HG03457 (cell line): ENCODE results near the gene SHC2.
"Not testable (repeated sequence)": the region's sequence is repeated elsewhere in the genome, so short reads cannot be mapped to it uniquely, and the experiment has no call there.

ENCODE experiments used
- ATAC-seq: cut with Tn5 transposase; IDR thresholded peaks from one replicate; pipeline ENCODE4 v1.9.1; 2021; ENCODE audit warnings: moderate number of reproducible peaks; ENCODE audit not compliant: unreplicated experiment

Gene SHC2

DNA sequence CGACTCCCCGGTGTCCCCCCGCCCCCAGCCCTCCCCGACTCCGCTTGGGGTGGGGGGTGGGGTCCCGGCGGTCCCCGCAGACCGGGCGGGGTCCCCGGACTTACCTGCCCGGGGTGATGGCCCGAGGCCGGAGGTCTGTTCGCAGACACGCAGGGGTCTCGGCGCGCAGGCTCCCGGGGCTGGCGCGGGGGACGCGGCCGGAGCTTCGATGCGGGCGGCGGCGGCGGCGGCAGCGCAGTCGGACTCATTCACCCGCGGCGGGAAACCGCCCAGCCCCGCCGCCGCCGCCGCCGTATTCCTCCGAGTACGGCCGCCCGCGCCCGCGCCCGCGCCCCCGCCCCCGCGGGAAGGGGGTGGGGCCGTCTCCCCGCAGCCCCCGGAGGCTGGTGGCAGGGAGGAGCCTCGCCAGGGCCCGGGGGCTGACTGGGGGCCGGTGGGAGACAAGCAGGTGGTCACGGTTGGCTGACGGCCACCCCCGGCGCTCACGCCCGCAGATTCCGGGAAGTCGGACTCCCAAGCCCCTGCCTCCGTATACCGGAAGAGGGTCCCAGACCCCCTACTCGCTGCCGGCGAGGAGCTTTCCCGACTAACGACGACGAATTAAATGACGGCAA, 51.8 kb downstream of the SHC2 start, which contains the start of gene C2CD4C:
Gene C2CD4C (minus strand): TSS at position 246 of the 614 bp plus-strand sequence. CDS start 786 bp downstream, outside the sequence.
- no peak for ATAC-seq

- ATAC-seq: no peak
Observed at GRCh38 chr19:408441-408901, 52.4 kb downstream of the SHC2 start.

DNA sequence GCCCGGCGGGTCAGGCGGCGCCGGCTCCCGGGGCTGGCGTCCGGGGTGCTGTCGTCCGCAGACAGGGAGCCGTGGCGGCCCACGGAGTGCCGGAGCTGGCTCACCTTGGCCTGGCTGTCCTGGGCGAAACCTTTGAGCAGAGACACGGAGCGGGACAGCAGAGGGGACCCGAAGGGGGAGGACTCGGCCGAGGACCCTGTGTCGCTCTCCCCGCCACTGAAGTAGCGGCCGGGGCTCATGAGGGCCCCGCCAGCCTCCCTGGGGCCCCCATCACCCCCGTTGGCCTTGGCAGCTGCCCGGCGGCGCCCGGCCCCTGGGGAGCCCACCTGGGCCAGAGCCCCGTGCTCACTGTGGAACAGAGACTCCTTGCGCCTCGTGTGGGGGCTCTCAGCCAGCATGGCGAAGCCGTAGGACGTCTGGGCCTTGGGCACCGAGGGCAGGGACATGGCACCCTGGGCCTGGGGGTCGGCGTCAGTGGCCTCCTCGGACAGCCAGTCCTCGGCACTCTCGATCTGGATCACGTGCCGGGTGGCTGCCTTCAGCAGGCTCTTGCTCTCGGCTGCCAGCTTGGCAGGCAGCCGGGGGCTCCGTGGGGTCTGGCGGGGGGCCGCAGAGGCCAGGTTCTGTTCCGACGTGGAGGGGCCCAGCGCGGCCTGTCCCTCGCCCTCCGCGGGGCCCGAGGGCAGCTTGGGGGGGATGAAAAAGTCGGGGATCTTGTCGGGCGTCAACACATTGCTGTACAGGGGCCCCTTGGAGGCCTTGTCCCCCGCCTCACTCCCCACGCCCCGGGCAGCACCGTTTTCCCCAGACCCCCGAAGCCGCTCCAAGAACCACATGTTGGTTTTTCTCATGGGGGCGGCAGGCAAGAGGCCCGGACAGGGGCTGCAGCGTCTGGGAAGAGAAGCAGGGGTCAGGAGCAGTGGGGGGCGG, 53.1 kb downstream of the SHC2 start:
- no peak for ATAC-seq

DNA sequence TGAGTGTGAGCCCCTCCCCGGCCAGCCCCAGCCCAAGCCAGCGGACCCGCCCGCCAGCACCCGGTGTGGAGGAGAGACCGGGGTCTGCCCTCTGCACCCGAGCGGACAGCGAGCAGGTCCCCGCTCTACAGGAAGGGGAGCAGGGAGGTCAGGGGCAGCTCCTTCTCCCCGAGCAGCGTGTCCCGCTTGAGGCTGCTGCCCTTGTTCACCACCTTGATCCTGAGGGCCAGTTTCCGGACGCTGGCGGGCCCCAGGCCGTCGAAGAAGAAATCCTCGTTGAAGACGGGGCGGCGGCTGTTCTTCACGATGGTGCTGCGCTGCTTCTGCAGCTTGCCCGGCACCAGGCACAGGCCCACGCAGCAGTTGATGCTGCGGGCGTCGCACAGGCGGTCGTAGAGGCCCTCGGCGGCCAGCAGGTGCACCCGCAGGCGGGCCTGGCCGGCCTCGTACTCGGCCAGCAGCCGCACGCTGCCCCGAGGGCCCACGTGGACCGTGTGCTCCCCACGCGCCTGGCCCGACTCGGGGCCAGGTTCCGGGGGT, 53.8 kb downstream of the SHC2 start:
- no peak for ATAC-seq

- ATAC-seq: no peak
Observed at GRCh38 chr19:406135-406781, 54.6 kb downstream of the SHC2 start.

GRCh38 chr19:405121-405965, 55.5 kb downstream of the SHC2 start:
- no peak for ATAC-seq

- no peak for ATAC-seq
Observed at GRCh38 chr19:403221-404027, 57.4 kb downstream of the SHC2 start.

DNA sequence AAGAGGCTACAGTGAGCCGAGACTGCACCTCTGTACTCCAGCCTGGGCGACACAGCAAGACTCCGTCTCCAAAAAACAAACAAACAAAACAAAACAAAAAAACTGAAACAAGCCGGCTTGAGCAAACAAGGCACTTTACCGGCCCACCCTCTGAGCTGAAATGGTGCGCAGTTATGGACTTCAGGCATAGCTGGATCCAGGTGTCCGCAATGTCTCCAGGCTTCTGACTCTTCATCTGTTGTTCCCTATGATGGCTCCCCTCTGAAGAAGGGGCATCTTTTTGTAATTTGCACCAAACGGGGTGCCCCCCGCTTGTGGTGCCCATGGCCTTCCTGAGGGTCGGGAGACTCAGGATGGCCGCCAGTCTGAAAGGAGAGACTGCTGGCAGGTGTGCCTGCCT, 58.0 kb downstream of the SHC2 start:
- ATAC-seq: no peak

GRCh38 chr19:401866-402511, 58.8 kb downstream of the SHC2 start:
- ATAC-seq: no peak

GRCh38 chr19:400976-401865, 59.6 kb downstream of the SHC2 start:
- no peak for ATAC-seq

DNA sequence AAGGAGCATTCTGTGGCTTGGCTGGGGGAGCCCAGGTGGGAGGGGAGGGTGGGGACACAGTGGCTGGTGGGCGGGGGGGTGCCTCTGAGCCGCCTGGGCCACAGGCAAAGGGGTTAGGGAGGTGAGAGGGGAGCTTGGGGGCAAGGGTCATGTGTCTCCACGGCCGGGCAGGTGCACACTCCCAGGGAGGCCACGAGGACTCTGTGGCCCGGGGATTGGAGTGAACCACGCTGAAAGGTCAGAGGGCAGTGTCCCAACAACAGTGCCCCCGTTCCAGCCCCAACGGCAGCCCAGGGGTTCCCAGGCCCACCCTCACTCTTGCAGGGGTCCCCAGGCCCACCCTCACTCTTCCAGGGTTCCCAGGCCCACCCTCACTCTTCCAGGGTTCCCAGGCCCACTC, 61.5 kb downstream of the SHC2 start:
- ATAC-seq: no peak

- ATAC-seq: no peak
Observed at GRCh38 chr19:398719-399118, 62.1 kb downstream of the SHC2 start.

DNA sequence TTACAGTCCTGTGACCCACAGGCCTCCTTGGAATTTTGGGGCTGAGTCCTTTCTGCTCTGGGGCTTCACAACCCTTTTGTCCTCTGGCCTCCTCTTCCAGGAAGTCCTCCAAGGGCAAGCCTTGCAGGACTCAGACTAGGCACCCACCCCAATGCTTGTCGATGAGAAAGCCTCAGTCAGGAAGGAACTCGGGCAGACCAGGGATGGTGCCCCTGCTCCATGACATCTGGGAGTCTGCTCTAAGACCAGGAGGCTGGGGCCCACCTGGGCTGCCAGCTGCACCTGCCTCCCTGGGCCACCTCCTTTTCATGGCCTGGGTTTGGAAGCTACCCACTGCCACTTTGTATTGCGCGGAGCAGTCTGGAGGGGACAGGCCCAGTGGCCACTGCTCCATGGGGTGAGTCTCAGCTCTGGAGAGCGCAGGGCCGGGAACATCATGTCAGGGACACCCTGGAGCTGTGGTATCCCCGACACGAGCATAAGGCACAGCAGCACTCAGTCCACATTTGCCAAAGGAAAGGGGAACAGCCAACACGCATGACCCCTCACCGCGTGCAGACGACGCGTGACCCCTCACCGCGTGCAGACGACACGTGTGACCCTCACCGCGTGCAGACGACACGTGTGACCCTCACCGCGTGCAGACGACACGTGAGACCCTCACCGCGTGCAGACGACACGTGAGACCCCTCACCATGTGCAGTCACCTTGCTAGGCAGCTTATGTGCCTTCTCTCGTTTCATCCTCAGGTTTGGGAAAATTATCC, 62.7 kb downstream of the SHC2 start:
- no peak for ATAC-seq

DNA sequence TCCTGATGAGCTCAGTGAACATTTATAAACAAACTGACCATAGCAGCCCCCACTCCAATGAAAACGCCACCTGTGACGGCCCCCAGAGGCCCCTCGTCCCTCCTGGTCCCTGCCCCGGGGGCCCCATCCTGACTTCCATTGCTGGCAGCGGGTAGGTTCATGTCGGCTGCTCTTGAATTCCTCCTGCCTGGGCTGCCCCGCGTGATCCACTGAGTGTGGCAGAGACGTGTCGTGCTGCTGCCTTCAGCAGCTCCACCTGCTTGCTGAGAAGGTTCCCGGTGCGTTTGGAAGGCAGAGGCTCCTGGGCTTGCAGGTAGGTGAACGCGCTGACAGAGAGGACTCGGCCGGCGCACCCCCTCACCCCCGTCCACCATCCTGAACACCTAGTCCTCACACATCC, 63.5 kb downstream of the SHC2 start:
- ATAC-seq: no peak

DNA sequence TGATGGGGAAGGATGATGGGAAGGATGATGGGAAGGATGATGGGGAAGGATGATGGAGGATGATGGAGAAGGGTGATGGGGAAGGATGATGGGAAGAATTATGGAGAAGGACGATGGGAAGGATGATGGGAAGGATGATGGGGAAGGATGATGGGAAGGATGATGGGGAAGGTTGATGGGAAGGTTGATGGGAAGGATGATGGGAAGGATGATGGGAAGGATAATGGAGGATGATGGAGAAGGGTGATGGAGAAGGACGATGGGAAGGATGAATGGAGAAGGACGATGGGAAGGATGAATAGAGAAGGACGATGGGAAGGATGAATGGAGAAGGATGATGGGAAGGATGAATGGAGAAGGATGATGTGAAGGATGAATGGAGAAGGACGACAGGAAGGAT, 65.4 kb downstream of the SHC2 start:
- ATAC-seq: no peak

GRCh38 chr19:394857-395256, 66.0 kb downstream of the SHC2 start:
- ATAC-seq: not testable (repeated sequence)

- ATAC-seq: not testable (repeated sequence)
Observed at GRCh38 chr19:393560-393959, 67.3 kb downstream of the SHC2 start.
